CD4-positive, alpha-beta T cell (primary cell): ENCODE data around the gene IFNW1. TPM values are rescaled to one million over a fixed set of nuclear protein-coding genes. Genes with fewer than 3 reads are reported as not detected.

Experiments
- ATAC-seq: fragments of 200-7000 bp; cut with Tn5 transposase; one replicate; pipeline ENCODE4 v1.10.0; 2022; ENCODE audit warnings: mild to moderate bottlenecking; ENCODE audit not compliant: poor library complexity
- CTCF ChIA-PET: fragments of 350-600 bp; sonication (Branson Sonifier 250); formaldehyde crosslinking; loops from one replicate; lab custom pipeline; 2021; ENCODE audit warnings: antibody characterized with exemption, inconsistent platforms; lab: Charles Lee
- POLR2A ChIA-PET: fragments of 350-600 bp; sonication (Branson Sonifier 250); formaldehyde crosslinking; loops from one replicate; lab custom pipeline; 2021; ENCODE audit warnings: antibody characterized with exemption, inconsistent platforms; lab: Charles Lee
- DNase-seq, 14 experiments: peaks; one replicate each; pipeline ENCODE4 v3.0.0-alpha.2; 2013 to 2020; ENCODE audit warnings: mixed read lengths in 2 of 14
- H3K27ac ChIP-seq, 2 donors: one replicate each; pipeline versions ENCODE4 v1.5.1 to v1.7.0; 2013; ENCODE audit warnings: low read length in 2 of 2, low read depth in 1 of 2, mild to moderate bottlenecking in 1 of 2
- H3K27me3 ChIP-seq, 2 experiments: 1 replicate in 1 of 2; 2 replicates in 1 of 2; pipeline versions ENCODE4 v1.6.1 to v1.7.0; 2013; ENCODE audit warnings: low read length in 2 of 2, control low read depth in 1 of 2, mild to moderate bottlenecking in 1 of 2, moderate library complexity in 1 of 2; ENCODE audit not compliant: insufficient read depth in 2 of 2, control insufficient read depth in 1 of 2
- H3K36me3 ChIP-seq: one replicate; pipeline ENCODE4 v1.6.1; 2013; ENCODE audit warnings: low read length, control low read depth; ENCODE audit not compliant: insufficient read depth
- H3K4me1 ChIP-seq: one replicate; pipeline ENCODE4 v1.6.1; 2013; ENCODE audit warnings: low read length, control low read depth; ENCODE audit not compliant: insufficient read depth
- H3K4me3 ChIP-seq: one replicate; pipeline ENCODE4 v1.5.1; 2013; ENCODE audit warnings: mild to moderate bottlenecking, low read length, moderate library complexity
- H3K9me3 ChIP-seq, 2 experiments: 1 replicate in 1 of 2; 2 replicates in 1 of 2; pipeline versions ENCODE4 v1.6.1 to v1.7.0; 2013; ENCODE audit warnings: low read length in 2 of 2, mild to moderate bottlenecking in 2 of 2, control low read depth in 1 of 2, moderate library complexity in 1 of 2; ENCODE audit not compliant: control insufficient read depth in 1 of 2, insufficient read depth in 1 of 2
- H3K27ac Mint-ChIP-seq: one replicate; pipeline ENCODE4 v1.8.0; 2020; ENCODE audit warnings: mixed read lengths
- H3K27me3 Mint-ChIP-seq: one replicate; pipeline ENCODE4 v1.8.0; 2021; ENCODE audit warnings: mixed read lengths
- H3K36me3 Mint-ChIP-seq: one replicate; pipeline ENCODE4 v1.8.0; 2021; ENCODE audit warnings: low read depth, mixed read lengths
- H3K4me1 Mint-ChIP-seq: one replicate; pipeline ENCODE4 v1.8.0; 2021; ENCODE audit warnings: low read depth, mixed read lengths
- H3K4me3 Mint-ChIP-seq: one replicate; pipeline ENCODE4 v1.8.0; 2020; ENCODE audit warnings: mild to moderate bottlenecking, mixed read lengths
- H3K9me3 Mint-ChIP-seq: one replicate; pipeline ENCODE4 v1.8.0; 2020; ENCODE audit warnings: mixed read lengths
- intact Hi-C, 2 experiments: fragments of 100-400 bp; cut with DNase I in 1 of 2; cut with micrococcal nuclease in 1 of 2; formaldehyde crosslinking; loops; one replicate each; pipeline versions ENCODE4 v1.15.1 to v1.9.0; 2023 to 2025; cut with DNase I, micrococcal nuclease
- total RNA-seq, 174 experiments: library from RNA in 2 of 174; stranded (reverse) in 2 of 174; gene quantifications; one replicate each; pipeline ENCODE4 v1.2.3 and lab custom pipeline; 2021 to 2026
- TF ChIP-seq, protein P1 (sequence below): fragments of 200-600 bp; IDR thresholded peaks from one replicate; pipeline ENCODE4 v1.8.0; 2022; ENCODE audit warnings: antibody characterized with exemption, mild to moderate bottlenecking

IFNW1 gene
- total RNA-seq, 2 experiments from 2014 or later = not detected

DNA sequence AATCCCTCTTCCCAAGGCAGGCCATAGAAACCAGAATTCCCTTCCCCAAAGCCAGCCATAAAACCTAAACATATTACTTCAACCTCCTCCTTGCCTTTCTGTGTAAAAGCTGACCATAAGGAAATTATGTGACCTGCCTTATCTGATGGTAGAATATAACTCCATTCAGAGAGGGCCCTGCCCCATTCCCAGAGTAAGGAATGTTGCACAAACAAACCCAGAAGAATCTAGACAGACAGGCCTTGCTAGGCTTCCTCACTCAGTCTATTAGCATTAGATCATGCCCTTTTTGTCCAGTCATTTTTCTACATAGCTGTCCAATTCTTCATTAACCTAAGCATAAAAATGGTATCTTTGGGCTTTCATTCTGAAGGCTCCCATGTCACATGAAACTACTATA lies 46.1 kb downstream of the IFNW1 start:
- Mint-ChIP-seq H3K4me1 (peaks cover 29% of the 10 kb centered on the region), H3K27ac (peak overlapping the region; percentile 87), H3K36me3 (no peaks in the 10 kb centered on the region), H3K27me3 (no peaks in the 10 kb centered on the region), H3K9me3 (no peaks in the 10 kb centered on the region), H3K4me3 (no peak overlapping the region)
- ChIA-PET POLR2A (interaction anchor here (1.2 to 1.3 kb wide), 2 partner anchors 10 to 64 kb away, joined by 3 to 4 read pairs; partner anchors contain the start of gene HACD4), CTCF (interaction anchor here (1.1 kb wide), 1 partner anchor 26 kb away, joined by 3 read pairs; no protein-coding TSS in a partner anchor)
- Histone ChIP-seq H3K4me1 (peaks cover 21% of the 10 kb centered on the region), H3K4me3 (no peak overlapping the region), H3K9me3 (no peaks in the 10 kb centered on the region), H3K36me3 (no peaks in the 10 kb centered on the region), H3K27ac (no peak overlapping the region), H3K27me3 (no peaks in the 10 kb centered on the region)
- TF ChIP-seq, protein P1, sequence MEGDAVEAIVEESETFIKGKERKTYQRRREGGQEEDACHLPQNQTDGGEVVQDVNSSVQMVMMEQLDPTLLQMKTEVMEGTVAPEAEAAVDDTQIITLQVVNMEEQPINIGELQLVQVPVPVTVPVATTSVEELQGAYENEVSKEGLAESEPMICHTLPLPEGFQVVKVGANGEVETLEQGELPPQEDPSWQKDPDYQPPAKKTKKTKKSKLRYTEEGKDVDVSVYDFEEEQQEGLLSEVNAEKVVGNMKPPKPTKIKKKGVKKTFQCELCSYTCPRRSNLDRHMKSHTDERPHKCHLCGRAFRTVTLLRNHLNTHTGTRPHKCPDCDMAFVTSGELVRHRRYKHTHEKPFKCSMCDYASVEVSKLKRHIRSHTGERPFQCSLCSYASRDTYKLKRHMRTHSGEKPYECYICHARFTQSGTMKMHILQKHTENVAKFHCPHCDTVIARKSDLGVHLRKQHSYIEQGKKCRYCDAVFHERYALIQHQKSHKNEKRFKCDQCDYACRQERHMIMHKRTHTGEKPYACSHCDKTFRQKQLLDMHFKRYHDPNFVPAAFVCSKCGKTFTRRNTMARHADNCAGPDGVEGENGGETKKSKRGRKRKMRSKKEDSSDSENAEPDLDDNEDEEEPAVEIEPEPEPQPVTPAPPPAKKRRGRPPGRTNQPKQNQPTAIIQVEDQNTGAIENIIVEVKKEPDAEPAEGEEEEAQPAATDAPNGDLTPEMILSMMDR = no peak
- DNase-seq (no peak), ATAC-seq (no peak)
- intact Hi-C loops = loop anchor here in 1 of 2 experiments (5.0 kb wide), 1 partner anchor 63 kb away; the partner anchor contains the start of gene HACD4

Other genes starting within 250 kb of the IFNW1 start
- gene HACD4, start 110.2 kb downstream of the IFNW1 start, total RNA-seq = 1 to 10 TPM; 5.9 to 6.5 TPM
- not detected for gene IFNB1, start 63.9 kb downstream of the IFNW1 start, total RNA-seq
- not detected for gene IFNA21, start 24.8 kb upstream of the IFNW1 start, total RNA-seq
- not detected for gene IFNA4, start 45.8 kb upstream of the IFNW1 start, total RNA-seq
- not detected for gene IFNA7, start 60.4 kb upstream of the IFNW1 start, total RNA-seq
- not detected for gene IFNA10, start 65.3 kb upstream of the IFNW1 start, total RNA-seq
- gene IFNA16, start 75.5 kb upstream of the IFNW1 start, total RNA-seq = not detected
- gene IFNA17, start 86.4 kb upstream of the IFNW1 start, total RNA-seq = not detected
- gene IFNA14, start 98.2 kb upstream of the IFNW1 start, total RNA-seq = not detected
- gene IFNA5, start 163.5 kb upstream of the IFNW1 start, total RNA-seq = not detected
- gene KLHL9, start 193.6 kb upstream of the IFNW1 start, total RNA-seq = 10 to 100 TPM; 11.9 to 12.0 TPM
- not detected for gene IFNA6, start 209.1 kb upstream of the IFNW1 start, total RNA-seq
- not detected for gene IFNA13, start 226.2 kb upstream of the IFNW1 start, total RNA-seq
- gene IFNA2, start 243.6 kb upstream of the IFNW1 start, total RNA-seq = not detected